Hippocampal formation (tissue), 2 donors: ENCODE data around the gene TRDMT1.

Source experiments
- DNase-seq, 2 donors: peaks; one replicate each; lab custom pipeline; 2025; lab: John Stamatoyannopoulos, UW

Gene TRDMT1

DNA sequence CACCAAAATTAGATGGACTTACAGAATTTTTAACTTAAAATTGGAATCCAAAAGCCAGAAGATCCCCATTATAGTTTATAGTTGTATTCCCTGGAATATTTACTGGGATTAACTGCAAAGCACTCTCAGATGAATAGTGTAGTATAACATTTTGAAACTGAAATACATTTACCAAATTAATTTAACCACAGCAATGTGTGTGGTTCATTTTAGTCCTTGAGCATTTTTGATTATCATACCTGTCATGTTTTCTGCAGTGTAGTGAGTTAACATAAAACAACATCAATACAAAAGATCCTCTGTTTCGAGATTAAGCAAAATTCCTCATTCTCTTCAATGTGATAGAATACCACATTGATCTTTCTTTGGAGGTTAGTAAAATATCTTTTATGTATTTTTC, 30.3 kb upstream of the TRDMT1 start:
- DNase-seq: no peak

GRCh38 chr10:17229967-17230682, 28.7 kb upstream of the TRDMT1 start:
- peak in 1 of 2 donors; percentile 12 for DNase-seq

GRCh38 chr10:17229717-17229966, 28.2 kb upstream of the TRDMT1 start:
- DNase-seq: no peak

- DNase-seq: peak in 1 of 2 donors; percentile 38
Observed at GRCh38 chr10:17229016-17229716, 27.7 kb upstream of the TRDMT1 start.

- peak in 1 of 2 donors; percentile 48 for DNase-seq
Observed at GRCh38 chr10:17228091-17229015, 26.9 kb upstream of the TRDMT1 start, which contains the start of gene VIM. TSS of gene VIM (plus strand) at chr10:17228241. CDS start at chr10:17229423, 1,182 bp downstream.

DNA sequence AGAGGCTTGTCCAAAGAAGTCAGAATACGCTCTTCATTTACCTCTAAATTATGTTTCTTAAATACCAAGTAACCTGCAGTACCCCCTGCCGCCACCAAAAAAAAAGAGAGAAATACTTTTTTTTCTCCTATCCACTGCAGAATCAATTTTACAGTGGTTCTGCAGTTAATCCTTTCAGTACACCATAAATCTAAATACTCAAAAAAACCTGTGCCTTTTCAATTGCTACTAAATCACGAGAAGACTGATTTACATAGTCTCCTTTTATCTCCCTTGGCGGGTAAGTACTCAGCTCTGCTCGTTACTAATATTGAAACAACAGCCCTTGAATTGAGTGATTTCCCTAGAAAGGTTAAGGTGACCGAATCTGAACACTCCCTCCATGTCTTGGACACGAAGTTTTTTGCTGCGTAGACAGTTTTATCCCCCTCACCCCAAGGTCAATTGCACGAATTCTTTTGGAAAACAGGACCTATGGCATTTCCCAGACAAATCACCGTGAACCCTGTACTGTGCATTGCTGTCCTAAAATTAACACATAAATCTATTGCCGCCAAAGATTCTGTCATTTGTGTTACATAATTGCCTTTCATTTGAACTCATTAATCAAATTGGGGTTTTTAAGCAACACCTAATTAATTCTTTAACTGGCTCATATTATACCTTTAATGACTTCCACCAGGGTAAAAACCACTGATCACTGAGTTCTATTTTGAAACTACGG, 26.1 kb upstream of the TRDMT1 start:
- no peak for DNase-seq

DNA sequence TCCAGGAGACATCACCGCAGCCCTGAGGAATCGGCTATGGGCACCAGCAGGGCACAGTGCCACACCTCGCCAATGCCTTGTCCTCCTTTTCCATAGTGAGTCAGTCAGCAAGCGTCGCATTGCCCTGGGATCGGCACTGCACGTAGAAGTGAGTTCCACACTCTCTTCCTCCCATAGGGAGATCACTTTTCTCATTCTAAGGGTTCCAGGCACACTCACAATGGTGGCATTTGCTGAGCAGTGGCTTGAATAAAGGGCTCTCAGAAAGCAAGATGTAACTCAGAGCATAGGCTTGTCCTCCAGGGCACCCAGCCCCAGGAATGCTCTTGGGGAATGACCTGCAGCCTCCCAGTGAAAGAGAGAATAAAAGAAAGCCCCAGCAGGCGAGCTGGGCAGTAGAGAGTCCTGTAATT, 25.4 kb upstream of the TRDMT1 start:
- no peak for DNase-seq

DNA sequence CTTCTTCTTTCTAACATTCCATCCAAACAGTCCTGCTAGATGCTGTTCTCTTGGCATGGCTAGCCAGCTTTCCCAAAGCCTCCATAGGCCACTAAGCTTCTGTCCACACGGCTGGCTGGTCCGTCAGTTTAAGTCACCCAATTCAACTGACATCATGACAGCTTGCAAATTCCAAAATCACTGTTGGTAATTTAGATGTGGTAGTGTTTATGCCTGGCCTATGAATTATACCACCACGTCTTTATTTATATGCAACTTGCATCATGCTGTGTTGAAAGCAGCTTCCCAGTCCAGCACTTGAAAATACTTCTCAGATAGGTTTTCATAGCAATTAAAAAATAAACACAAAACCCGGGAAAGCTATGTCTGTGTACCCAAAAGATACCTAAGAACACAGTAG, 24.3 kb upstream of the TRDMT1 start:
- DNase-seq: no peak

GRCh38 chr10:17222329-17222728, 20.9 kb upstream of the TRDMT1 start:
- no peak for DNase-seq

- DNase-seq: no peak
Observed at GRCh38 chr10:17220652-17221100, 19.2 kb upstream of the TRDMT1 start.

DNA sequence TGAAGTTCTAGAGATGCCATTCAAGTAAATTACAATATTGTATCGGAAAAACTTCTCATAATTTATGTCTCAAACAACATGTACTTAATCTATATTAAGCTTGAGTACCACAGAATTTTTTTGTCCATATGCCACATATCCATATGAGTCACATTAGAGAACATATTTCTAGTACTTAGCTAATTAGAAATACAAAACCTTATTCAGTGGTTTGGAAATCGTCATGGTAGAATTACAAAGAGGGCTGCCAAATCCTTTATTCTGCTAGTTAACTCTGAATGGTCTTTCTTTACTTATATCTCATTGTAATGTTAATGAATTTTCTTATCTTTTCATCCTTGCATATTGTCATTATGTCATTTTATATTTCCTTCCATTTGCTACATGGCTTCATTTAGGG, 17.6 kb upstream of the TRDMT1 start:
- DNase-seq: no peak

- no peak for DNase-seq
Observed at GRCh38 chr10:17217631-17218232, 16.3 kb upstream of the TRDMT1 start.

DNA sequence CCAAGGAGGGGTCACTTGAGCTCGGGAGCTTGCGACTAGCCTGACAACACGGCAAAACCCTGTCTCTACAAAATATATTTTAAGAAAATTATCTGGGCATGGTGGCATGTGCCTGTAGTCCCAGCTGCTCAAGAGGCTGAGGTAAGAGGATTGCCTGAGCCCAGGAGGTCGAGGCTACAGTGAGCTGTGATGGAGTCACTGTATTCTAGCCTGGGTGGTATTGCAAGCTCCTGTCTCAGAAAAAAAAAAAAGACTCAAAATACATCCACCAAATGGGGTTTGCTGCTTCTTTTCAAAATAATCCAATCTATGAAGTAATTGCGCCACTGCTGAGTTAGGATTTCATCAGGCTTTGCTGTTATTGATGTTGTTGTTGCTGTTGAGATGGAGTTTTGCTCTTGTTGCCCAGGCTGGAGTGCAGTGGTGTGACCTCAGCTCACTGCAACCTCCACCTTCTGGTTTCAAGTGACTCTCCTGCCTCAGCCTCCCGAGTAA, 15.5 kb upstream of the TRDMT1 start:
- no peak for DNase-seq

DNA sequence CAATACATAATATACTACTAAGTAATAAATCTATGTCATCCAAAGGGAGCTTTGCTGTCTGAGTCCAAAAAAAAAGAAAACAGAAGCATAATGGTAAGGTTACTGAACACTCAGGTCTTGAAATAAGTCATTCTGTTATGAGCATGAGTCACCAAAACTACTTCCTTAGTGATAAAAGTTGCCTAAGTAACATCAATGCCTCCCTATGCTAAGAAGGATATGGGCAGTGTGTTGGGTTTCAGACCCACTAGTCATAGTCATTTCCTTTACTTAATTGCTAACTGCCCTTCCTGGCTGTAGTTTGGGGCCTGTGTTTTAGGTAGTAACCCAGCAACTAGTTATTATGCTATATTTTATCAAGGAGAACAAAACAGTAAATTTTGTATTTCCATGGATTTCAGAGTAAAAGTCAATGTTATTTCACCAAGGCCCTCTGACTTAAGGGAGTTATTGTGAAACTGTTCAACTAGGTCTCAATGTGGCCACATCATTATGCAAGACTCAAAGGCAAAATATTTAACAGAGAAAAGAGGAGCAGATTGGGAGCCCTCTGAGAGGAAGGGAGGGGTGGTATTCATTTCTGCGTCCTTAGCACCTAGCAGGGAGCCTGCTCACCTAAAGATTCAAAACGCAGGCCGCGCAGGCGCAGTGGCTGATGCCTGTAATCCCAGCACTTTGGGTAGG, 14.9 kb upstream of the TRDMT1 start:
- DNase-seq: no peak

DNA sequence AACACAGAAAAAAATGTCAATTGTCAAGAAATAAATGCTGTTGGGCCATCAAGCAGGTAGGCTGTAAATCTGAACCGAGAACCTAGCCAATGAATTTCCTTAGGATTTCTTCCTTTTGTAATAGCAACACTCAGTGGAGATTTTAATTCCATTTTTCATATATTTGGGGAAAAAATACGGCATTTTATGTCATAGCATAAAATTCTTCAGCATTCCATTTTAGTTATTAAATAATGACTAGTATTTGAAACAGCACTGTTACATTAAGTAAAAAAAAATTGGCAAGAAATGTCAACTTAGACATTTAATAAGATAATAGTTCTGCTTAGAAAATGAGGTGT, 14.3 kb upstream of the TRDMT1 start:
- no peak for DNase-seq

DNA sequence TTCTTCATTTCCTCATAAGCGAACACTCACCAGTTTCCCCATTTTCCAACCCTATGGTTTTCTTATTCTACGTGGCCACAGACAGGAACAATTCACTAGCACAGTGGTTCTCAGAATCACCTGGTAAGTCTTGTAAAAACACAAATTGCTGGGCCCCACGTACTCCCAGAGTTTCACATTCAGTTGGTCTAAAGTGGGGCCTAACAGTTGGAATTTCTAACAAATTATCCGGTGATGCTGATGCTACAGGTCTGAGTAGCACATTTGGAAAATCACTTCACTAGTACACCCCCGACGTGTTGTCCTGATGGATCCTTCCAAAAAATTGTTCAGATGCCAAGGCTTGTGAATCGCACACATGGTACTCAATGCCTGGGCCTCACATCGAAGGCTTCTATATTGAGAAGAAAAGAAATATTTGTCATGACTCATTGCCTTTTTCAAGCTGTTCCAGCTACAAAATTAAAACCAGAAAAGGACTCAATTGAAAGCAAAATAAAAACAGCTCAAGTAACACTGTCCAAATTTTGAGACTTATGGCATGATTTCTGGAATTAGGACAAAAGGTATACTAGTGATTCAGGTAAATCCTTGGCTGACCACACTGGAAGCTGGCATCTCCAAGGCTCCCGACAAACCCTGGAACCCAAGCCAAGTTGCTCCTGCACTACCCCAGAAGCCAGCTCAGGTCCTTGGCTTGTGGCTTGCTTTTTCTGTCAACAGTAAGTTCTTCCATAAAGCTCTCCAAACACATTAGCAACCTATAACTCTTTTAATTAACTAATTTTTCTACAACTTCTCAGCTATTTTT, 13.7 kb upstream of the TRDMT1 start:
- no peak for DNase-seq

GRCh38 chr10:17214526-17214925, 13.1 kb upstream of the TRDMT1 start:
- no peak for DNase-seq

- DNase-seq: no peak
Observed at GRCh38 chr10:17213646-17214349, 12.3 kb upstream of the TRDMT1 start.

DNA sequence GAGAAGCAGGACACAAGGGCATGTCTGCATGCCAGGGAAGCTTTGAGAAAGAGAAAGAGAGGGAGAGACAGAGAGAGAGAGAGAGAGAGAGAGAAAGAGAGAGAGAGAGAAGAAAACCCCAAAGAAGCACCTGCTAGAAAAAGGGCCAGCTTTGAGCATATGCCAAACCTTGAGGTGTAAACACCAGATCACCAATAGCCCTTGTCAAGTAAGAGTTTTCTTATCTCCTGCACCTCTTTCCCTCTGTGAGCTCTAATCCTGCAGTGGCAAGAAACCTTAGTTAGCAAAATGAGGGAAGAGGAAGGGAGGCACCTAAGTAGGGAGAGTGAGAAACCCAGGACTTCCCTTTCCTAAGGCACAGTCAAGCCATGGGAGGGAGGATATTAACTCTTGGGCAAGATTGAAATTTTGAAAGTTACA, 11.3 kb upstream of the TRDMT1 start:
- DNase-seq: no peak
